BLaER1 treated with 17β-estradiol and CSF1 and Interleukin-3, amounts not matched to agents 10 nM and 100 nM (cell line): ENCODE measurements around the gene PCSK6.

ENCODE experiments used
- H3K27ac ChIP-seq, 11 experiments: shearing (Covaris generic); formaldehyde crosslinking; 2 replicates each; pipeline ENCODE4 v1.8.1; 2022
- H3K27me3 ChIP-seq, 11 experiments: shearing (Covaris generic); formaldehyde crosslinking; 2 replicates each; pipeline ENCODE4 v1.8.1; 2022
- H3K36me3 ChIP-seq, 11 experiments: shearing (Covaris generic); formaldehyde crosslinking; 2 replicates each; pipeline ENCODE4 v1.8.1; 2022
- H3K4me1 ChIP-seq, 10 experiments: shearing (Covaris generic); formaldehyde crosslinking; 2 replicates each; pipeline ENCODE4 v1.8.1; 2022
- H3K4me2 ChIP-seq, 11 experiments: shearing (Covaris generic); formaldehyde crosslinking; 2 replicates each; pipeline ENCODE4 v1.8.1; 2022
- H3K4me3 ChIP-seq, 10 experiments: shearing (Covaris generic); formaldehyde crosslinking; 2 replicates each; pipeline ENCODE4 v1.8.1; 2022
- H3K9ac ChIP-seq, 11 experiments: shearing (Covaris generic); formaldehyde crosslinking; 2 replicates each; pipeline ENCODE4 v1.8.1; 2022
- H3K9me3 ChIP-seq, 11 experiments: shearing (Covaris generic); formaldehyde crosslinking; replicated peaks in 1 of 11; 2 replicates each; pipeline ENCODE4 v1.8.1; 2022
- H4K20me1 ChIP-seq, 11 experiments: shearing (Covaris generic); formaldehyde crosslinking; 2 replicates each; pipeline ENCODE4 v1.8.1; 2022
- Cebpa-rat ChIP-seq, 11 experiments: shearing (Covaris generic); IDR thresholded peaks; 2 replicates each; pipeline ENCODE4 v1.8.1; 2022

PCSK6 gene

DNA sequence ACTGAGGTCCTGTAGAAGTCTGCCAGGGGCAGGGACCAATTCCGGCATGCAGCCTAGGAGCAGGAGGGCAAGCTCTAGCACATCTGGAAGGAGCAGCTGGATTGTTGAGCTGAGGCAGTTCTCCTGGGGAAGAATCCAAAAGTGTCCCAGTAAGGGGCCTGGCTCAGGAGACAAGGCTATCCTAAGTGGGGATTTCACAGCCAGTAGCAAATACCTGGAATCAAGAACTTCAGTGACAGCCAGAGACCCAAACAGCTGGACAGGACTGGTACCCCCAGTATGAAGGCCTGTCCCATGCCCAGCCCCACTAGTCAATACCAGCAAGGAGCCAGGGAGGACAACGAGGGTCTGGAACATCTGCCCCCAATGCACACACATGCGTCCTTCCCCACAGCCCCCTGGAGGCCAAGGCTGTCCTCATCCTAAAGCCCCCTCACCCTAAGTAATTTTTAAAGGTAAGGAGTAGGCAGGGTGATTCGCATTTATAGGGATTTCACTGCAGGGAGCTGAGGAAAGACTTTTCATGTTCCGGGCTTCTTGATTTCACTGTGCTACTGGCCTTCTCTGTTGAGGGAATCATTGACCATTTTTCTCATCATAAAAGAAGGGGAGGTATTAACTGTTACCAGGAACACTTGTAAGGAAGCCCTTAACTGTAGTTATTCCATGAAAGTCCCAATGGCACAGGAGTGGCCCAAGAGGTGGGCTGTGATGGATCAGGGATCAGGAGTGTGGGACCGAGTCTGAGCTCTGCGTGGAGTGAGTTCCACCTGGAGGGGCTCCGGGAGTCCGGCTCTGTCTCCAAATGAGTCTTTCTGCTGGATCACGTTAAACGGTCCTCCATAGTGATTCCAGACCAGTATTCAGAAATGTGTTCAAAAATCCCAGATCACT, 235.1 kb downstream of the PCSK6 start:
- no peak for TF ChIP-seq Cebpa-rat (IDR thresholded peaks at IDR 0.05)
- Histone ChIP-seq H3K9ac (no peak overlapping the region), H4K20me1 (peaks cover 15 to 18% (median 17%) of the 10 kb centered on the region in 11 experiments; a peak in 19 of 22 replicates), H3K4me3 (no peak overlapping the region), H3K27ac (no peak overlapping the region), H3K9me3 (no peaks in the 10 kb centered on the region), H3K4me1 (peaks cover 22 to 40% (median 30%) of the 10 kb centered on the region in 10 experiments), H3K4me2 (no peak overlapping the region), H3K27me3 (peaks cover 0 to 25% (median 0%) of the 10 kb centered on the region in 11 experiments; a peak in 2 of 22 replicates), H3K36me3 (no peaks in the 10 kb centered on the region)
